Measurements from ENCODE around the gene SH3BP4. TPM values are rescaled to one million over a fixed set of nuclear protein-coding genes. Genes with fewer than 3 reads are reported as not detected.

Gene SH3BP4
- polyA plus RNA-seq, 1 donor (not counting 4 experiments of a cell fraction or from before 2014, with no cell fraction given) = 50.4 TPM

DNA sequence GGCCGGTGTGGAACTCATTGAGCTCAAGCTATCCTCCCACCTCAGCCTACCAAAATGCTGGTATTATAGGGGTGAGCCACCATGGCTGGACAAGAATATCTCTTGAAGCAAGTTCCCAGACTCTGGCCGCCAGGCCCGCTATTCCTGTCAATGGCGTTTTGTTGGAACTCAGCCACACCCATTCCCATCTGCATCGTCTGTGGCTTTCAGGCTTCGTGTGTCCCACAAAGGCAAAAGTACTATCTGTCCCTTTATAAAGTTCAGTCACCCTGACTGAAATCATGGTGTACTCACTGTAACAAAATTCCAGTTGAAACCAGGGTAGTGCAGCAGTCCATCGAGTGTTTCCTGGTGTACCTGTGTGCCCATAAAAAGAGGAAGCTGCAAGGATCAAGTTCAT is 96.7 kb downstream of the SH3BP4 start:
- H3K36me3 ChIP-seq (ENCODE audit: control insufficient read depth in 2 of 2, extremely low read depth in 1 of 2, insufficient read depth in 2 of 2, low read length in 2 of 2) = peaks cover 34 to 35% of the 10 kb centered on the region in 2 experiments
- H3K4me2 ChIP-seq (ENCODE audit: control insufficient read depth, extremely low read depth, insufficient read depth, low read depth, low read length) = no peak overlapping the region
- H4K20me1 ChIP-seq (ENCODE audit: control insufficient read depth, extremely low read depth, insufficient read depth, low read length) = peaks cover 6% of the 10 kb centered on the region
- no peaks in the 10 kb centered on the region for H3K27me3 ChIP-seq (ENCODE audit: control insufficient read depth, extremely low read depth, insufficient read depth, low read length)
- peaks cover 2% of the 10 kb centered on the region for H3K9me1 ChIP-seq (ENCODE audit: control insufficient read depth, extremely low read depth, insufficient read depth, low read length)
- dilution Hi-C loops (cut with MboI; ENCODE audit: extremely low pct_ligation_motif_present, low sequenced_read_pairs) = no loop called here
- H3K9ac ChIP-seq (ENCODE audit: control insufficient read depth, extremely low read depth, insufficient read depth, low read length) = no peak overlapping the region
- H3K27ac ChIP-seq (ENCODE audit: control insufficient read depth, insufficient read depth, low read length) = no peak overlapping the region
- H3K4me3 ChIP-seq (ENCODE audit: control insufficient read depth in 2 of 3, extremely low read depth in 1 of 3, insufficient read depth in 2 of 3, low read depth in 1 of 3, low read length in 3 of 3) = no peak overlapping the region
- H3K4me1 ChIP-seq (ENCODE audit: control insufficient read depth, extremely low read depth, insufficient read depth, low read length) = peaks cover 9% of the 10 kb centered on the region
- TF ChIP-seq EZH2 (IDR thresholded peaks at IDR 0.05; ENCODE audit: low read length) = no peak
- TF ChIP-seq, protein P1, sequence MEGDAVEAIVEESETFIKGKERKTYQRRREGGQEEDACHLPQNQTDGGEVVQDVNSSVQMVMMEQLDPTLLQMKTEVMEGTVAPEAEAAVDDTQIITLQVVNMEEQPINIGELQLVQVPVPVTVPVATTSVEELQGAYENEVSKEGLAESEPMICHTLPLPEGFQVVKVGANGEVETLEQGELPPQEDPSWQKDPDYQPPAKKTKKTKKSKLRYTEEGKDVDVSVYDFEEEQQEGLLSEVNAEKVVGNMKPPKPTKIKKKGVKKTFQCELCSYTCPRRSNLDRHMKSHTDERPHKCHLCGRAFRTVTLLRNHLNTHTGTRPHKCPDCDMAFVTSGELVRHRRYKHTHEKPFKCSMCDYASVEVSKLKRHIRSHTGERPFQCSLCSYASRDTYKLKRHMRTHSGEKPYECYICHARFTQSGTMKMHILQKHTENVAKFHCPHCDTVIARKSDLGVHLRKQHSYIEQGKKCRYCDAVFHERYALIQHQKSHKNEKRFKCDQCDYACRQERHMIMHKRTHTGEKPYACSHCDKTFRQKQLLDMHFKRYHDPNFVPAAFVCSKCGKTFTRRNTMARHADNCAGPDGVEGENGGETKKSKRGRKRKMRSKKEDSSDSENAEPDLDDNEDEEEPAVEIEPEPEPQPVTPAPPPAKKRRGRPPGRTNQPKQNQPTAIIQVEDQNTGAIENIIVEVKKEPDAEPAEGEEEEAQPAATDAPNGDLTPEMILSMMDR (optimal IDR thresholded peaks at IDR 0.05 in 1 of 3, IDR thresholded peaks at IDR 0.05 in 1 of 3, conservative IDR thresholded peaks at IDR 0.05 in 1 of 3; ENCODE audit: extremely low read depth in 1 of 3, insufficient read depth in 2 of 3, low read length in 3 of 3) = no peak
- DNase-seq (ENCODE audit: low read depth, low spot score) (no peak), FAIRE-seq (no peak)
- no peak overlapping the region for H2AFZ ChIP-seq (ENCODE audit: control insufficient read depth, low read length)
- no peaks in the 10 kb centered on the region for H3K9me3 ChIP-seq (ENCODE audit: control insufficient read depth, low read depth, low read length)
- H3K79me2 ChIP-seq (ENCODE audit: control insufficient read depth, insufficient read depth, low read length) = peaks cover 54% of the 10 kb centered on the region

DNA sequence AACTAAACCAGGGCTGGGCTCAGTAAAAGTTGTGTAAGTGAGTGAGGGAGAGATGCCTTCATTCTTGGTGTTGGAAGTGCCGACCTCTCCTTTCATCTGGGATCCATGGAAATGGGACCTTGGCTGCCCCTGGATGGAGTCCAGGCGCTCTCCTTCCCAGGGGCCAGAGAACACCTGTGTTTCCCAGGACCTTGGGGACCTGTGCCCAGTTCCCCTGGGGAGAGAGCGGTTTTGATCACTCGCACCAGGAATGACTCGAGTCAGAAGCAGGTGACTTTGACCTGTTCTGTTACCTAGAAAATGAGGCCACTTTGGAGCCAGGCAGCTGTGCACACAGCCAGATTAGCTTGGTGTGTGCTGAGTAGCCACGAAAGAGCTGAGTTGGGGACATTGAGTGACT is 97.3 kb downstream of the SH3BP4 start:
- TF ChIP-seq, protein P1 (optimal IDR thresholded peaks at IDR 0.05 in 1 of 3, IDR thresholded peaks at IDR 0.05 in 1 of 3, conservative IDR thresholded peaks at IDR 0.05 in 1 of 3; ENCODE audit: extremely low read depth in 1 of 3, insufficient read depth in 2 of 3, low read length in 3 of 3) = no peak
- no peak for TF ChIP-seq EZH2 (IDR thresholded peaks at IDR 0.05; ENCODE audit: low read length)
- Histone ChIP-seq H3K4me1 (ENCODE audit: control insufficient read depth, extremely low read depth, insufficient read depth, low read length) (peaks cover 9% of the 10 kb centered on the region), H3K4me2 (ENCODE audit: control insufficient read depth, extremely low read depth, insufficient read depth, low read depth, low read length) (no peak overlapping the region), H3K4me3 (ENCODE audit: control insufficient read depth in 2 of 3, extremely low read depth in 1 of 3, insufficient read depth in 2 of 3, low read depth in 1 of 3, low read length in 3 of 3) (no peak overlapping the region), H3K36me3 (ENCODE audit: control insufficient read depth in 2 of 2, extremely low read depth in 1 of 2, insufficient read depth in 2 of 2, low read length in 2 of 2) (peaks cover 32 to 34% of the 10 kb centered on the region in 2 experiments), H4K20me1 (ENCODE audit: control insufficient read depth, extremely low read depth, insufficient read depth, low read length) (peaks cover 6% of the 10 kb centered on the region), H3K27ac (ENCODE audit: control insufficient read depth, insufficient read depth, low read length) (no peak overlapping the region), H3K9ac (ENCODE audit: control insufficient read depth, extremely low read depth, insufficient read depth, low read length) (no peak overlapping the region), H3K9me1 (ENCODE audit: control insufficient read depth, extremely low read depth, insufficient read depth, low read length) (peaks cover 2% of the 10 kb centered on the region), H2AFZ (ENCODE audit: control insufficient read depth, low read length) (no peak overlapping the region), H3K27me3 (ENCODE audit: control insufficient read depth, extremely low read depth, insufficient read depth, low read length) (no peaks in the 10 kb centered on the region), H3K79me2 (ENCODE audit: control insufficient read depth, insufficient read depth, low read length) (peaks cover 51% of the 10 kb centered on the region), H3K9me3 (ENCODE audit: control insufficient read depth, low read depth, low read length) (no peaks in the 10 kb centered on the region)
- no peak for DNase-seq (ENCODE audit: low read depth, low spot score)
- no peak for FAIRE-seq
- dilution Hi-C loops (cut with MboI; ENCODE audit: extremely low pct_ligation_motif_present, low sequenced_read_pairs) = no loop called here
